Suprapubic skin (tissue), 4 donors: Measurements from ENCODE around the gene LHX5. TPM values are rescaled to one million over a fixed set of nuclear protein-coding genes. Genes with fewer than 3 reads are reported as not detected.

ENCODE experiments used
- DNase-seq, 2 donors: peaks; one replicate each; pipeline ENCODE4 v3.0.0-alpha.2; 2019; ENCODE audit warnings: low spot score in 2 of 2
- H3K27ac ChIP-seq: fragments of 200-600 bp; sonication (generic); one replicate; pipeline ENCODE4 v1.5.1; 2019
- H3K27me3 ChIP-seq: fragments of 200-600 bp; sonication (generic); one replicate; pipeline ENCODE4 v1.5.1; 2019
- H3K36me3 ChIP-seq: fragments of 200-600 bp; sonication (generic); one replicate; pipeline ENCODE4 v1.5.1; 2019
- H3K4me1 ChIP-seq: fragments of 200-600 bp; sonication (generic); one replicate; pipeline ENCODE4 v1.5.1; 2019
- H3K4me3 ChIP-seq: fragments of 200-600 bp; sonication (generic); one replicate; pipeline ENCODE4 v1.5.1; 2019; ENCODE audit warnings: mild to moderate bottlenecking
- H3K9me3 ChIP-seq: fragments of 200-600 bp; sonication (generic); one replicate; pipeline ENCODE4 v1.5.1; 2019
- EP300 ChIP-seq: sonication (generic); formaldehyde crosslinking; IDR thresholded peaks from one replicate; pipeline ENCODE4 v1.6.1; 2017; ENCODE audit warnings: antibody characterized with exemption
- POLR2A ChIP-seq, 2 donors: fragments of 450-650 bp; IDR thresholded peaks; one replicate each; pipeline ENCODE4 v1.6.1; 2017; ENCODE audit warnings: antibody characterized with exemption in 2 of 2, mild to moderate bottlenecking in 2 of 2, moderate library complexity in 2 of 2
- POLR2AphosphoS5 ChIP-seq, 3 donors: sonication (generic); formaldehyde crosslinking; IDR thresholded peaks; one replicate each; pipeline ENCODE4 v1.6.1; 2017; ENCODE audit warnings: antibody characterized with exemption in 3 of 3
- WGBS: methylation state at CpG from one replicate; pipeline ENCODE4 v1.1.5; 2018; 5-methylcytosine and 5-hydroxymethylcytosine counted together
- total RNA-seq, 4 donors: library from RNA; depleted of rRNA; stranded (reverse); fragments of >200 nt; gene quantifications; one replicate each; pipeline ENCODE4 v1.1.0, GENCODE V29; 2016
- TF ChIP-seq, protein P1 (sequence below), 2 donors: fragments of 200-600 bp in 1 of 2; fragments of 450-650 bp in 1 of 2; sonication (generic) in 1 of 2; IDR thresholded peaks; one replicate each; pipeline ENCODE4 v1.5.1; 2016 to 2019; ENCODE audit warnings: antibody characterized with exemption in 2 of 2, mild to moderate bottlenecking in 1 of 2, moderate library complexity in 1 of 2

Gene LHX5
- total RNA-seq, 4 donors from 2014 or later: not detected

DNA sequence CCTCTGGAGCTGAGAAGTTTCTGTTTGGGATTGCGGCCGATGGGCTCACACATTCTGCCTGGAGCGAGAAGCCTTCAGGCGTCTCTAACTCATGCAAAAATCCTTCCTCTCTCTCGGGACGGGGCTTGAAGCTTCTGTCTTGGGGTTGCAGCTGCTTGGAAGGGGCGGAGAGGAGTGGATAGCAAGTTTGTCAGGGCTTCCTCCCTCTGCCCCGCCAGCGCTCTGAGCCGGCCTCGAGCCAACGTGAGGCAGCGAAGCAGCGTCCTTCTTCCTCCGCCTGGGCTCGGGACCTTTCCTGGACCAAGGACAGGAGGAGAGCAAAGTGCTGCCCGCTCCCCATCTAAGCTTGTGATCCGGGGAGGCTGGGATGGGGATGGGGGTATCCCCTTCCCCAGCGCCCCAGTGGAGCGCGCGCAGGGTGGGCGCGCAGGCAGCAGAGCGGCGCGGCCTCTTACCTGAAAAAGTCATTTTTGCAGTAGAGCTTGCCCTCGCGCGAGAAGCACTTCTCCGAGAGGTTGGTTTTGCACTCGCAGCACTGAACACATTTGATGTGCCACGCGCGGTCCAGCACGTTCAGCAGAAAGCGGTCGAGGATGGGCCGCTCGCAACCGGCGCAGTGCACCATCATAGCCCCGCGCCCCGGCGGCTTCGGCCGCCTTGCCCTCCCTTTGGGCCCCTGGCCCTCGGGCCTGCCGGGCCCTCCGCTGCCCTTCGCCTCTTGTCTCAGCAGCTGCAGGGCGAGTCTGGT lies 626 bp downstream of the LHX5 start:
- peaks cover 100% of the 10 kb centered on the region for H3K27me3 ChIP-seq
- H3K36me3 ChIP-seq: no peaks in the 10 kb centered on the region
- H3K4me1 ChIP-seq: peaks cover 16% of the 10 kb centered on the region
- TF ChIP-seq, protein P1, sequence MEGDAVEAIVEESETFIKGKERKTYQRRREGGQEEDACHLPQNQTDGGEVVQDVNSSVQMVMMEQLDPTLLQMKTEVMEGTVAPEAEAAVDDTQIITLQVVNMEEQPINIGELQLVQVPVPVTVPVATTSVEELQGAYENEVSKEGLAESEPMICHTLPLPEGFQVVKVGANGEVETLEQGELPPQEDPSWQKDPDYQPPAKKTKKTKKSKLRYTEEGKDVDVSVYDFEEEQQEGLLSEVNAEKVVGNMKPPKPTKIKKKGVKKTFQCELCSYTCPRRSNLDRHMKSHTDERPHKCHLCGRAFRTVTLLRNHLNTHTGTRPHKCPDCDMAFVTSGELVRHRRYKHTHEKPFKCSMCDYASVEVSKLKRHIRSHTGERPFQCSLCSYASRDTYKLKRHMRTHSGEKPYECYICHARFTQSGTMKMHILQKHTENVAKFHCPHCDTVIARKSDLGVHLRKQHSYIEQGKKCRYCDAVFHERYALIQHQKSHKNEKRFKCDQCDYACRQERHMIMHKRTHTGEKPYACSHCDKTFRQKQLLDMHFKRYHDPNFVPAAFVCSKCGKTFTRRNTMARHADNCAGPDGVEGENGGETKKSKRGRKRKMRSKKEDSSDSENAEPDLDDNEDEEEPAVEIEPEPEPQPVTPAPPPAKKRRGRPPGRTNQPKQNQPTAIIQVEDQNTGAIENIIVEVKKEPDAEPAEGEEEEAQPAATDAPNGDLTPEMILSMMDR (IDR thresholded peaks at IDR 0.05): no peak
- TF ChIP-seq EP300 (no peak), POLR2A (IDR thresholded peaks at IDR 0.05) (no peak), POLR2AphosphoS5 (IDR thresholded peaks at IDR 0.05) (no peak)
- no peak overlapping the region for H3K27ac ChIP-seq
- H3K9me3 ChIP-seq: no peaks in the 10 kb centered on the region
- WGBS: 2% methylated on average over 11 of the region's 53 CpGs
- H3K4me3 ChIP-seq: no peak overlapping the region
- no peak for DNase-seq

DNA sequence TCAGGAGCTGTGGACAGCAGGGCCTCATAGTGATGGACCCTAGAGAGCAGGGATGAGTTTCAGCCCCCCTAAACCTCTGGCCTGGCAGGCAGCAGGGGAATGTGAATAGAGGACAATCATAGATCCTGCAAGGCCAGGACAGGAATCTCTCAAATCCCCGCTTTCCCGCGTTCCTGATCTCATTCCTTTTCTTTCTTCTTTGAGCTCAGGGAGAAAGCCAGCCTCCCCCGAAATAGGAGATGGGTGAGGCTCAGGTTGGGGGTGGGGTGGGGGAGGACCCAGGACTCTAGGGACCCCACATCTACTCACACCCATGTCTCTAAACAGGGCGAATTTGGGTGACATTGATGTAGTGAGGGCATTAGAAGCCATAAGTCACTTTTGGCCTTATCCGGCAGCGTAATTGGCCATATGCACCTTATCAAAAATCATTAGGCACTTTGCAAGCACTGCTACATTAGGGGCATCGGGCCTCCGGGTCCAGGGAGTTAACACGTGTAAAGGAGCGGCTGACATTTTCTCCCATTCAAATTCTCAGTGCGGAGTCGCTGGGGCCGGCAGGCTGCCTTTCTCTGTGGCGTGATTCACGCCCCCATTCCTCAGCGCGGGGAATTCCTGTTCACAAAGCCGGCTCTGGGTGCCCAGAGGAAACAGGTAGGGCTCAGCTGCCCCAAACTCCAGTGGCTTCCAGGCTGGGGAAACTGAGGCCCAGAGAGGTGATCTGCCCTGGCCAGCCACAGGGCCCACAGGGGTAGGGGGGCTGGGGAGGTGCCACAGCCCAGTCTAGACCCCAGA lies 1.5 kb downstream of the LHX5 start:
- peaks cover 23% of the 10 kb centered on the region for H3K4me1 ChIP-seq

DNA sequence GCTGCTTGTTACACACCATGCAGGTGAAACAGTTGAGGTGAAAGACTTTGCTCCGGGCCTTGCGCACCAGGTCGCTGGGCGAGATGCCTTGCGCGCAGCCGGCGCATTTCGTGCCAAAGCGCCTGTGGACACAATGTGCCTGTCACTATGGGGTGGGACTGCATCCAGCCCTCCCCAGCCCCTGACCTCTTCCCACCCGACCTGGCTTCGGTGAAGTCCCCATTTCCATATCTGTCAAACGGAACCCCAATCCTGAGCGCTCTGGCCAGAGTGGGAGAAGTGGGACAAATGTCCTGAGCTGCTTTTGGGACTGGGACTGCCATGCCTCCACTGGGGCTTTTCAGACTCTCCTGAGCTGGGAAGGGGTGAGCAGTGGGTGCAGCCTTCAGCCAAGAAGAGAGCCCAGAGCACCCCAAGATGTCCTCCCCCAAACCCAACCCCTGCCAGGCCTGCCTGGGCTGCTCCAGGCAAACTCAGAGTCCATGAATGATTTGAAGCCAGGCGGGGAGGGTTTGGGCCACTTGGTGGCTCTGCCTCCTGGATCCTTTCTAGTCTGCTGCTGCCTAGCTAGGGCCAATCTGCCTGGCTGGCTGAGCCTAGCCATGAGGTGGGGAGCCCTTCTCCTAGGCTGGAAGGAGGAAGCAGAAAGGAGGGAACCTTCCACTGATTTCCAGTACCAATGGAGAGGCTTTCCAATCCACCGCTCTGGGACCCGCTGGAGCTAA lies 2.3 kb downstream of the LHX5 start:
- no peak overlapping the region for H3K4me3 ChIP-seq
- H3K27me3 ChIP-seq: peaks cover 100% of the 10 kb centered on the region
- 4% methylated on average over 14 of the region's 17 CpGs for WGBS
- H3K27ac ChIP-seq: no peak overlapping the region
- no peaks in the 10 kb centered on the region for H3K9me3 ChIP-seq
- DNase-seq: no peak
- TF ChIP-seq EP300 (no peak), POLR2A (IDR thresholded peaks at IDR 0.05) (no peak), POLR2AphosphoS5 (IDR thresholded peaks at IDR 0.05) (no peak)
- TF ChIP-seq, protein P1 (IDR thresholded peaks at IDR 0.05): no peak
- no peaks in the 10 kb centered on the region for H3K36me3 ChIP-seq
- peaks cover 30% of the 10 kb centered on the region for H3K4me1 ChIP-seq

More for the DNA sequence above, 1.5 kb downstream of the LHX5 start:
- 9% methylated on average over 10 of the region's 19 CpGs for WGBS
- Histone ChIP-seq H3K27ac (no peak overlapping the region), H3K27me3 (peaks cover 100% of the 10 kb centered on the region), H3K9me3 (no peaks in the 10 kb centered on the region), H3K36me3 (no peaks in the 10 kb centered on the region), H3K4me3 (no peak overlapping the region)
- DNase-seq: no peak
- TF ChIP-seq EP300 (no peak), POLR2A (IDR thresholded peaks at IDR 0.05) (no peak), POLR2AphosphoS5 (IDR thresholded peaks at IDR 0.05) (no peak)
- TF ChIP-seq, protein P1 (IDR thresholded peaks at IDR 0.05): no peak

DNA sequence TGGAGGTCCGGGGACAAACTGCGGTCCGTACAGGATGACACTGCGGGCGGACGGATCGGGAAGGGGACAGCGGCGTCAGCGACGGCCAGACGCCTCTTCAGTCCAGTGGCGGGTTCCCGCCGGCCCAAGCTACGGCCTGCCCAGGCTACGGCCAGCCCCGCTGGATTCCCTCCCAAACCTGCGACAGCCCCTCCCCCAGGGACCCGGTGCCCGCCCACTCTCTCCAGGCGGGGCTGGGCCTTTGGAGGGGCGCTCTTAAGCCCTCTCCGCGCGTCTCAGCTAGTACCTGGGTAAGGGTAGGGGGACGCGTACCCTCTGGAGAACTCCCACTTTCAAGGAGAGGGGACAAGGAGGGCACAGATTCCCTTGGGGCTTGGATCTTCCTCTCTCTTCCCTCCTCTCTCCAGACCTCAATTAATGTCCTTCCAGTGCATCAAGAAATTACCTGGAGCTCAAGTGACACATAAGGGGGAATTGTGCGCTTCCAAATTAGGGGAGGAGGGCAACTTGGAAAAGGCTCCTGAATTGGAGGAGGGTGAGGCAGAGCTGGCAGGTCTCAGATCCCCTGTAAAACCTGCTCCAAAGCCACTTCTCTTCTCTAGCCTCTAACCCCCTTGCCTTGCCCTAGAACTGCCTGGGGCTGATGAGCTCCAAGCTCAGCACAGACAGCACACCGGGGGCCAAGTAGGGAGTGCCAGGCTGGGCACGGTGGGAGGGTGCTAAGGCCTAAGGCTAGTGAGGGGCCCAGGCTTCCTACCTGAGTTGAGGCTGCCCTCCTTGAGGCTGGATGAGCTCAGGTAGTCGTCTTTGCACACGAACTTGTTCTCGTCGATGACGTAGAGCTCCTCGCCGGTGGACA lies 3.1 kb downstream of the LHX5 start:
- H3K4me1 ChIP-seq: peaks cover 38% of the 10 kb centered on the region
- no peak for DNase-seq
- no peak overlapping the region for H3K27ac ChIP-seq
- 0% methylated on average over 7 of the region's 38 CpGs for WGBS
- peaks cover 100% of the 10 kb centered on the region for H3K27me3 ChIP-seq
- no peak for TF ChIP-seq POLR2A (IDR thresholded peaks at IDR 0.05)
- TF ChIP-seq EP300: no peak
- TF ChIP-seq, protein P1 (IDR thresholded peaks at IDR 0.05): no peak
- TF ChIP-seq POLR2AphosphoS5 (IDR thresholded peaks at IDR 0.05): no peak
- peak overlapping the region; percentile 43 for H3K4me3 ChIP-seq
- no peaks in the 10 kb centered on the region for H3K36me3 ChIP-seq
- H3K9me3 ChIP-seq: no peaks in the 10 kb centered on the region
